ENCODE data around the gene PPIA.

GRCh38 chr7:44755698-44756627 is 40.5 kb upstream of the PPIA start:
- TF ChIP-seq CTCF (IDR thresholded peaks at IDR 0.05), result no peak
- no peak for TF ChIP-seq POLR2AphosphoS5 (IDR thresholded peaks at IDR 0.05)

Data from prostate gland (tissue), 2 donors.